HK-2 (cell line): ENCODE results near the gene ABCC4.

Experiments
- DNase-seq: peaks from one replicate; pipeline ENCODE4 v3.0.0-alpha.2; 2018; ENCODE audit not compliant: unreplicated experiment

The ABCC4 gene

DNA sequence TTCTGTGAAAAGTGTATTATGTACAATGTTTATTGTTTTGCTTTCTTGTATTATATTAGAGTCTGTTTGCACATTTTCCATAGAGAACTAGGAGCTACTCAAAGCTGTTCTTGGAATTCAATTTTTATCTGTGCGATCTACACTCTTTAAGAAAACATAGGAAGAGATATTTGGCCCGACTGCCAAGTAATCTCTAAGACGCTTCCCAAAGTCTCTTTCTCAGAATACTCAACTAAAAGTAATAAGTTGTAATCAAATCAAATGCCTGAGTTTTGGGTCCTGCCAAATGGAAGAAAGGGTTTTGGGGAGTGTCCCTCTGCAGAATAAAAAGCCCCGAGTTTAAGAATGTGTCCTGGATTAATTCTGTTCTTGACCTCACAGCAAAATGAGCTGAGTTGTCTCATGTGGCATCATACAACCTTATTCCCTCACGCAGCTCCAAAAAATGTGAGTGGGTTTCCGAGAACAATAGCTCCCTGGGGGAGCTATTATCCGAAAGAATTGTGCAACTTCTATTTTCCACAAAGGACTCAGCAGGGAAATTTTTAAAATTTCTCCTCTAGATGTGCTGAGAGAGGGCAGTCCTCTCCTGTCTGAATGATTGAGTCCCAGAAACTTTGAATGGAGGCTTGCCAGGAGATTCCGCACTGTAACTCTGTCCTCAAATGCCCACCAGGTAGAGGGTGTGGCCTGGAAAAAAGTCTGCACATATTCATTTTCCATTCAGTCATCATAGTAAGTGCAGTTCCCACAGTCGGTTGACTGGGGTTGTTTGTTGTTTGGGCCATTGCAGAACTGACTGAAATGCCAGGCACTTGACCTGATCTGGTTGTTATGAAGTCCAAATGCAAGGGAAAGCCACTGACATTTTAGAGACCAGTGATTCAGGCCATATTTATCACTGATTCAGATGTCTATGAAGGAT is 309.0 kb downstream of the ABCC4 start:
- no peak for DNase-seq

DNA sequence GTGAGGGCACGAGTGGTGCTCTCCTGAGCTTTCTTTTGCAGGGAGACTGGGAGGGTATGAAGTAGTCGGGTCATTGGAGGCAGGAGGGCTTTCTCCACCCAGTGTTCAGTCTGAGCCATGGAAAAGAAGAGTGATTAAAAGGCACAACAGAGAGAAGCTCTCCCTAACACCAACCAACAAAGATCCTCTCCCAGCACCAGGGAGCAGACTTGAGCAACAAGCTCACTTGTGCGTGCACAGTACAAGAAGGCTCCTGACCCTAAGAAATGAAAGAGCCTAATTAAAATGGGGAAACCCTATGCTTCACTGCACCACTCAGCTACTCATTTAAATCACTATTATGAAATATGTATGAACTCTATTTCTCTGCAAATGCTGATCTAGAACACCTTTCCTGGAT is 312.6 kb downstream of the ABCC4 start:
- no peak for DNase-seq

GRCh38 chr13:94987869-94988268 is 313.4 kb downstream of the ABCC4 start:
- DNase-seq = no peak

DNA sequence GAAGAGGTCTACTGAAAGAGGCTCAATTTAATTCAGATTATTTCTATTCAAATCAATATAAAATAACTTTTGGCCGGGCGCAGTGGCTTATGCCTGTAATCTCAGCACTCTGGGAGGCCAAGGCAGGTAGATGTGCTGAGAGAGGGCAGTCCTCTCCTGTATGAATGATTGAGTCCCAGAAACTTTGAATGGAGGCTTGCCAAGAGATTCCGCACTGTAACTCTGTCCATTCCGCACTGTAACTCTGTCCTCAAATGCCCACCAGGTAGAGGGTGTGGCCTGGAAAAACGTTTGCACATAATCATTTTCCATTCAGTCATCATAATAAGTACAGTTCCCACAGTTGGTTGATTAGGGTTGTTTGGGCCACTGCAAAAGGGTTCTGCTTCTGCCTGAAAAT is 314.2 kb downstream of the ABCC4 start:
- DNase-seq = no peak

DNA sequence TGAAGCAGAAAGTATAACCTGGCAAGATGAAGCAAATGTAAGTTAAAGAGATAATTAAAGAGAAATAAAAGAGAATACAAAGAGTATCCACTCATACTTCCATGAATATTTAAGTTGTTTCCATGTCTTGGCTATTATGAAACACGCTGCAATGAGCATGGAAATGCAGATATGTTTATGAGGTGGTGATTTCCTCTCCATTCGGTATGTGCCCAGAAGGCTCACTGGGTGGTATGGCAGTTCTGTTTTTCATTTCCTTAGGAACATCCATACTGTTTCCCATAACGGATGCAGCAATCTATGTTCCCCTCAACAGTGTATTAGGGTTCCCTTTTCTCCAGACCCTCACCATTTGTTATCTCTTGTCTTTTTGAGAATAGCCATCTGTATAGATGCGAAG is 316.3 kb downstream of the ABCC4 start:
- DNase-seq = no peak

DNA sequence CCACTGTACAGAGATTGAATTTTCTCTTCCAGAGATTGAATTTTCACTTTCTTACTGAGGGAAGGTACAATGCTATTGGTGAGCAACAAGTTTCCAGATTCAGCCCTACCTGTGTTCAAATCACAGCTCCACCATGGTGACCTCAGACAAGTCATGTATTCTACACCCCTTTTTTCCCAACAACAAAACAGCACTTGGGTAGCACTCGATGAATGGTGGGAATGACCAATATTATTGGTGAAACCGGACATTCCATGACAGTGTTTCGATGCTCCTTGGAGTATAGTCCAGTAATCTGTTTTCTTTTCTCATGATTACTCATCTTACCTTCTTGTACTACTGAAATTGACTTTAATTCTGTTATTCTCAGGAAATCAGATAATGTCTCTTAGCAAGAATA is 322.7 kb downstream of the ABCC4 start:
- DNase-seq = no peak

DNA sequence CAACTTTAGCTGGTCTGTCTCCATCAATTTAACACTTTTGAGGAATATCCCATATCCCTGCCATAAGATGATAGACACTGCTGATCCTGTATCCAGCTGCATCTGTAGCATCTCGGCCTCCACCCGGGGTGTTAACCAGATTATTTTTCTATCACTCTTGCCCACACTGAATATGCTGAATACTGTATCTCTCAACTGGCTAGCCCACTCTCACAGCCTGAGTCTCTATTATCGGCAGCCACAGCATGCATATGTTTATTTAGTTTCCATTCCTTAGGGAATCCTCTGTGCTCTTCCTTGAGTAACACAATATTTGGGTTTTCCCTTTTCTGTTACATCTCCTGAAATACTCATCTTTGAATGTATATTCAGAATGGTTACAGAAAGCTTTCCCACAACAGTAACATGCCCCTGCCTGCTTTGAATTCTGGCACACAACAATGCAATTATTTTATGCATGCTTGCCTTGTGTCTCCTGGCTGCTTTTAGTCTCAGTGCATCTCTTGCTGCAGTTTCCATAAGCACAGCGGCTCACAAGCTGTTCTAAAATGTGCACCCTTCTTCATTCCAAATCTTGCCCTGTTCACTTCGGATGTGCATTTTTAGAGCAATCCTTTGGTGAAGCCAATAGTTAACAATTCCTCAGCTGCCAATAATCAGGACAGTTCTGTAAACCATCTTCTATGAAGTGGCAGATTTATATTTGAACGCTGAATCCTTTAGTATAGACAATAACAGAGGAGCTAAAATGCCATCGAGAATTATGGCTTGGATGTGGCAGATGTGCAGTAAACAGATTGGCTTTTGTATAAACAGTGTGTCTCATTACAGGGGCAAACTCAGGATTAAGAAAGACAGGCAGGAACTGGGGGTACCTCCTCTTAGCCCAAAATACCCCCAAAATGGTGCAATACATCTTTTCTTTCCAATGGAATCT is 327.0 kb downstream of the ABCC4 start:
- DNase-seq = no peak

GRCh38 chr13:94972262-94972661 is 329.0 kb downstream of the ABCC4 start:
- no peak for DNase-seq
